HCT116 (cell line): ENCODE results near the gene VWC2L. TPM values are rescaled to one million over a fixed set of nuclear protein-coding genes. Genes with fewer than 3 reads are reported as not detected.

ENCODE experiments used
- ATAC-seq: fragments of 200-7000 bp; cut with Tn5 transposase; 2 replicates; pipeline ENCODE4 v1.9.1; 2020; ENCODE audit warnings: mild to moderate bottlenecking, moderate library complexity
- BruUV-seq: library from RNA; stranded (reverse); fragments of 400-500 nt; replicated peaks from 2 replicates; lab custom pipeline; 2021; lab: Mats Ljungman, UMichigan
- CTCF ChIA-PET: fragments of 300-600 bp; sonication (Branson Sonifier 250); formaldehyde crosslinking; loops from one replicate; lab custom pipeline; 2021; ENCODE audit warnings: antibody characterized with exemption; lab: Charles Lee
- POLR2A ChIA-PET: fragments of 300-600, 350-600 bp; sonication (Branson Sonifier 250); formaldehyde crosslinking; loops from one replicate; lab custom pipeline; 2021; ENCODE audit warnings: antibody characterized with exemption; lab: Charles Lee
- RAD21 ChIA-PET, 2 experiments: fragments of 300-600 bp; sonication (Branson Sonifier 250); formaldehyde crosslinking; loops; one replicate each; lab custom pipeline; 2023; ENCODE audit warnings: low total read pairs in 2 of 2; ENCODE audit not compliant: uncharacterized antibody in 2 of 2, unreplicated experiment in 2 of 2, low non-redundant PET in 1 of 2; lab: Charles Lee
- DNase-seq: peaks from one replicate; pipeline ENCODE4 v3.0.0-alpha.2; 2010; ENCODE audit warnings: low read depth, low spot score
- H2AFZ ChIP-seq: fragments of 200-600 bp; shearing (Covaris generic), sonication (generic); 2 replicates; pipeline ENCODE4 v1.6.1; 2017; ENCODE audit warnings: low read depth, mixed run types, mixed read lengths, antibody characterized with exemption, low read length; ENCODE audit not compliant: poor library complexity, severe bottlenecking
- H3K27ac ChIP-seq: 2 replicates; pipeline ENCODE4 v1.5.1; 2012; ENCODE audit warnings: low read depth, low read length
- H3K27me3 ChIP-seq: fragments of 200-600 bp; sonication (generic); 2 replicates; pipeline ENCODE4 v1.6.1; 2016; ENCODE audit warnings: mixed run types, low read length, mixed read lengths; ENCODE audit not compliant: insufficient read depth
- H3K36me3 ChIP-seq, 2 experiments: fragments of 200-500 bp in 1 of 2; fragments of 200-600 bp in 1 of 2; sonication (Bioruptor generic) in 1 of 2; sonication (generic) in 1 of 2; 2 replicates each; pipeline versions ENCODE4 v1.5.1 to v1.6.1; 2014 to 2016; ENCODE audit warnings: low read length in 2 of 2, inconsistent platforms in 1 of 2, mixed read lengths in 1 of 2, mixed run types in 1 of 2; ENCODE audit not compliant: insufficient read depth in 2 of 2, control insufficient read depth in 1 of 2
- H3K4me1 ChIP-seq, 2 experiments: fragments of 200-600 bp in 1 of 2; sonication (generic) in 1 of 2; 2 replicates each; pipeline versions ENCODE4 v1.5.1 to v1.6.1; 2012 to 2017; ENCODE audit warnings: low read length in 2 of 2, inconsistent platforms in 1 of 2, mild to moderate bottlenecking in 1 of 2, mixed read lengths in 1 of 2, mixed run types in 1 of 2, moderate library complexity in 1 of 2; ENCODE audit not compliant: insufficient read depth in 2 of 2, control insufficient read depth in 1 of 2
- H3K4me2 ChIP-seq: fragments of 200-600 bp; sonication (generic); 2 replicates; pipeline ENCODE4 v1.6.1; 2017; ENCODE audit warnings: mixed run types, low read length, mixed read lengths
- H3K4me3 ChIP-seq, 2 experiments: fragments of 200-600 bp in 1 of 2; sonication (generic) in 1 of 2; replicated peaks in 1 of 2; 2 replicates each; pipeline ENCODE4 v1.5.1; 2011 to 2016; ENCODE audit warnings: low read length in 2 of 2, control low read depth in 1 of 2, low read depth in 1 of 2, mild to moderate bottlenecking in 1 of 2, mixed read lengths in 1 of 2, mixed run types in 1 of 2
- H3K79me2 ChIP-seq: fragments of 200-600 bp; sonication (generic); 2 replicates; pipeline ENCODE4 v1.6.1; 2017; ENCODE audit warnings: mild to moderate bottlenecking, mixed run types, low read length, moderate library complexity, mixed read lengths; ENCODE audit not compliant: insufficient read depth
- H3K9ac ChIP-seq: fragments of 200-600 bp; sonication (generic); 2 replicates; pipeline ENCODE4 v1.6.1; 2016; ENCODE audit warnings: low read length, mixed read lengths
- H3K9me2 ChIP-seq: fragments of 200-600 bp; sonication (generic), shearing (Covaris generic); 2 replicates; pipeline ENCODE4 v1.6.1; 2017; ENCODE audit warnings: mixed run types, mild to moderate bottlenecking, moderate library complexity; ENCODE audit not compliant: insufficient read depth
- H3K9me3 ChIP-seq, 2 experiments: fragments of 200-500 bp in 1 of 2; fragments of 200-600 bp in 1 of 2; sonication (Bioruptor generic) in 1 of 2; sonication (generic) in 1 of 2; 2 replicates each; pipeline ENCODE4 v1.6.1; 2014 to 2017; ENCODE audit warnings: low read length in 2 of 2, mixed read lengths in 2 of 2, inconsistent platforms in 1 of 2, low read depth in 1 of 2, mild to moderate bottlenecking in 1 of 2, mixed run types in 1 of 2, moderate library complexity in 1 of 2; ENCODE audit not compliant: control insufficient read depth in 1 of 2, insufficient read depth in 1 of 2
- H4K20me1 ChIP-seq: fragments of 200-600 bp; sonication (generic), shearing (Covaris generic); 2 replicates; pipeline ENCODE4 v1.6.1; 2017; ENCODE audit warnings: mixed run types, mild to moderate bottlenecking, moderate library complexity; ENCODE audit not compliant: insufficient read depth
- ATF3 ChIP-seq: IDR thresholded peaks from 2 replicates; pipeline ENCODE4 v1.6.1; 2012
- EZH2 ChIP-seq: fragments of 200-600 bp; sonication (generic); IDR thresholded peaks from 2 replicates; pipeline ENCODE4 v1.6.1; 2017; ENCODE audit warnings: antibody characterized with exemption, mixed run types
- EZH2phosphoT487 ChIP-seq: fragments of 200-600 bp; IDR thresholded peaks from 2 replicates; pipeline ENCODE4 v1.6.1; 2018; ENCODE audit warnings: antibody characterized with exemption, borderline replicate concordance
- POLR2A ChIP-seq: IDR thresholded peaks from 2 replicates; pipeline ENCODE4 v1.7.0; 2011; ENCODE audit warnings: borderline replicate concordance; ENCODE audit not compliant: insufficient read depth, insufficient read length; ENCODE audit errors: extremely low read depth
- POLR2AphosphoS5 ChIP-seq: IDR thresholded peaks from 2 replicates; pipeline ENCODE4 v1.6.1; 2011; ENCODE audit warnings: mild to moderate bottlenecking, low read depth, low read length, moderate library complexity
- SIN3A ChIP-seq: IDR thresholded peaks from 2 replicates; pipeline ENCODE4 v1.6.1; 2012; ENCODE audit warnings: low read depth
- ZBTB33 ChIP-seq: IDR thresholded peaks from 2 replicates; pipeline ENCODE4 v1.6.1; 2011; ENCODE audit warnings: mild to moderate bottlenecking, low read length, moderate library complexity; ENCODE audit not compliant: insufficient replicate concordance; ENCODE audit errors: extremely low read depth
- intact Hi-C: fragments of 100-400 bp; cut with micrococcal nuclease; formaldehyde crosslinking; loops from 2 replicates; pipeline ENCODE4 v1.10.0; 2022
- total RNA-seq: library from RNA; stranded (reverse); gene quantifications from one replicate; pipeline ENCODE4 v1.2.1, GENCODE V29; 2021; ENCODE audit not compliant: unreplicated experiment

The VWC2L gene
- total RNA-seq, 1 experiment from 2014 or later: not detected

GRCh38 chr2:214542866-214543265 lies 132.0 kb downstream of the VWC2L start:
- H3K9ac ChIP-seq: no peak overlapping the region
- ATAC-seq (no peak), DNase-seq (no peak)
- H3K4me1 ChIP-seq: peaks cover 5 to 11% of the 10 kb centered on the region in 2 experiments; a peak in 3 of 4 replicates
- no peak overlapping the region for H3K27ac ChIP-seq
- no peak overlapping the region for H3K4me2 ChIP-seq
- H3K36me3 ChIP-seq: no peaks in the 10 kb centered on the region
- no peaks in the 10 kb centered on the region for H3K27me3 ChIP-seq
- intact Hi-C loops: no loop called here
- H3K4me3 ChIP-seq: no peak overlapping the region
- H3K79me2 ChIP-seq: no peaks in the 10 kb centered on the region
- H4K20me1 ChIP-seq: no peaks in the 10 kb centered on the region
- no peaks in the 10 kb centered on the region for H3K9me2 ChIP-seq
- POLR2A ChIA-PET: no interaction called here
- BruUV-seq: no TSS peak
- TF ChIP-seq ATF3 (no peak), ZBTB33 (no peak), POLR2A (no peak), EZH2phosphoT487 (no peak), SIN3A (no peak), EZH2 (no peak)
- H2AFZ ChIP-seq: no peak overlapping the region
- RAD21 ChIA-PET: no interaction called here
- no peaks in the 10 kb centered on the region for H3K9me3 ChIP-seq
- CTCF ChIA-PET: no interaction called here

- Histone ChIP-seq H3K4me3 (no peak overlapping the region), H3K9ac (no peak overlapping the region), H3K27ac (no peak overlapping the region), H3K4me2 (no peak overlapping the region), H3K79me2 (no peaks in the 10 kb centered on the region), H3K4me1 (peaks cover 5 to 11% of the 10 kb centered on the region in 2 experiments; a peak in 3 of 4 replicates), H3K27me3 (no peaks in the 10 kb centered on the region), H3K9me2 (no peaks in the 10 kb centered on the region), H3K36me3 (no peaks in the 10 kb centered on the region), H4K20me1 (no peaks in the 10 kb centered on the region), H2AFZ (no peak overlapping the region), H3K9me3 (no peaks in the 10 kb centered on the region)
- intact Hi-C loops: no loop called here
- CTCF ChIA-PET: no interaction called here
- DNase-seq (no peak), ATAC-seq (no peak)
- RAD21 ChIA-PET: no interaction called here
- no TSS peak for BruUV-seq
- POLR2A ChIA-PET: no interaction called here
- TF ChIP-seq POLR2AphosphoS5: no peak
Measured at GRCh38 chr2:214543386-214543955, 132.6 kb downstream of the VWC2L start.
